Neural progenitor cell (in vitro differentiated cells): ENCODE measurements around the gene CHADL. TPM values are rescaled to one million over a fixed set of nuclear protein-coding genes. Genes with fewer than 3 reads are reported as not detected.

Experiments
- DNase-seq: peaks from one replicate; pipeline ENCODE4 v3.0.0-alpha.2; 2016; ENCODE audit warnings: low spot score
- H2AFZ ChIP-seq: fragments of 200-600 bp; sonication (generic); replicated peaks from 2 replicates; pipeline ENCODE4 v1.6.1; 2016; ENCODE audit warnings: antibody characterized with exemption
- H3F3A ChIP-seq: fragments of 200-600 bp; sonication (generic); 2 replicates; pipeline ENCODE4 v1.6.1; 2016; ENCODE audit warnings: antibody characterized with exemption, low read depth
- H3K27ac ChIP-seq: fragments of 200-600 bp; sonication (generic); 2 replicates; pipeline ENCODE4 v1.5.1; 2016; ENCODE audit warnings: mild to moderate bottlenecking
- H3K27me3 ChIP-seq: fragments of 200-600 bp; sonication (generic); 2 replicates; pipeline ENCODE4 v1.6.1; 2016; ENCODE audit warnings: mild to moderate bottlenecking, moderate library complexity
- H3K36me3 ChIP-seq: fragments of 200-600 bp; sonication (generic); 2 replicates; pipeline ENCODE4 v1.5.1; 2016
- H3K4me1 ChIP-seq: fragments of 200-600 bp; sonication (generic); 2 replicates; pipeline ENCODE4 v1.6.1; 2016; ENCODE audit warnings: mixed run types
- H3K4me2 ChIP-seq: fragments of 200-600 bp; sonication (generic); 2 replicates; pipeline ENCODE4 v1.6.1; 2016
- H3K4me3 ChIP-seq: fragments of 200-600 bp; sonication (generic); 2 replicates; pipeline ENCODE4 v1.5.1; 2016
- H3K79me2 ChIP-seq: fragments of 200-600 bp; sonication (generic); 2 replicates; pipeline ENCODE4 v1.6.1; 2016; ENCODE audit warnings: low read depth
- H3K9ac ChIP-seq: fragments of 200-600 bp; sonication (generic); 2 replicates; pipeline ENCODE4 v1.6.1; 2016
- H3K9me3 ChIP-seq: fragments of 200-600 bp; sonication (generic); 2 replicates; pipeline ENCODE4 v1.5.1; 2016; ENCODE audit warnings: low read depth
- H4K20me1 ChIP-seq: fragments of 200-600 bp; sonication (generic); 2 replicates; pipeline ENCODE4 v1.6.1; 2016; ENCODE audit warnings: low read depth
- H3K27ac Mint-ChIP-seq: 3 replicates; pipeline ENCODE4 v1.8.0; 2021; ENCODE audit warnings: mixed read lengths
- H3K27me3 Mint-ChIP-seq: 2 replicates; pipeline ENCODE4 v1.8.0; 2022; ENCODE audit warnings: low read depth, mild to moderate bottlenecking, inconsistent platforms, moderate library complexity, mixed read lengths; ENCODE audit not compliant: insufficient read depth
- H3K36me3 Mint-ChIP-seq: 3 replicates; pipeline ENCODE4 v1.8.0; 2021; ENCODE audit warnings: mixed read lengths
- H3K4me1 Mint-ChIP-seq: 3 replicates; pipeline ENCODE4 v1.8.0; 2021; ENCODE audit warnings: mixed read lengths
- H3K4me3 Mint-ChIP-seq: 3 replicates; pipeline ENCODE4 v1.8.0; 2021; ENCODE audit warnings: mild to moderate bottlenecking, moderate library complexity, mixed read lengths
- H3K9me3 Mint-ChIP-seq: 3 replicates; pipeline ENCODE4 v1.8.0; 2020; ENCODE audit warnings: mixed read lengths
- CTCF ChIP-seq: fragments of 200-600 bp; sonication (generic); IDR thresholded peaks from 2 replicates; pipeline ENCODE4 v1.5.1; 2017; ENCODE audit warnings: antibody characterized with exemption, mild to moderate bottlenecking
- EZH2 ChIP-seq: fragments of 200-600 bp; sonication (generic); IDR thresholded peaks from 2 replicates; pipeline ENCODE4 v1.6.1; 2017; ENCODE audit warnings: antibody characterized with exemption, mild to moderate bottlenecking, moderate library complexity
- EZH2phosphoT487 ChIP-seq: fragments of 200-600 bp; sonication (generic); IDR thresholded peaks from 2 replicates; pipeline ENCODE4 v1.6.1; 2017; ENCODE audit warnings: antibody characterized with exemption
- total RNA-seq: library from RNA; depleted of rRNA; stranded (reverse); fragments of >200 nt; gene quantifications from 2 replicates; pipeline ENCODE4 v1.2.3, GENCODE V29; 2015; ENCODE audit warnings: low replicate concordance

CHADL gene
- total RNA-seq, 1 donor from 2014 or later, result not detected

GRCh38 chr22:41250127-41250526, 9.4 kb upstream of the CHADL start:
- Mint-ChIP-seq H3K4me3 (no peak overlapping the region), H3K4me1 (no peaks in the 10 kb centered on the region), H3K27me3 (peaks cover 6% of the 10 kb centered on the region), H3K9me3 (no peaks in the 10 kb centered on the region), H3K36me3 (peaks cover 20% of the 10 kb centered on the region), H3K27ac (peak overlapping the region; percentile 37)
- Histone ChIP-seq H3K4me2 (no peak overlapping the region), H3K9me3 (no peaks in the 10 kb centered on the region), H3K27ac (no peak overlapping the region), H3K4me1 (no peaks in the 10 kb centered on the region), H2AFZ (no peak overlapping the region), H3K79me2 (no peaks in the 10 kb centered on the region), H3F3A (peaks cover under 1% of the 10 kb centered on the region), H3K27me3 (no peaks in the 10 kb centered on the region), H3K9ac (no peak overlapping the region), H4K20me1 (no peaks in the 10 kb centered on the region), H3K36me3 (no peaks in the 10 kb centered on the region), H3K4me3 (no peak overlapping the region)
- no peak for DNase-seq
- TF ChIP-seq EZH2phosphoT487, result no peak
- no peak for TF ChIP-seq CTCF
- TF ChIP-seq EZH2, result no peak

- TF ChIP-seq EZH2phosphoT487 (no peak), EZH2 (no peak), CTCF (no peak)
- H3K36me3 Mint-ChIP-seq, result peaks cover 21% of the 10 kb centered on the region
- H3K4me3 ChIP-seq, result no peak overlapping the region
- H2AFZ ChIP-seq, result no peak overlapping the region
- H3K9me3 ChIP-seq, result no peaks in the 10 kb centered on the region
- DNase-seq, result no peak
- H4K20me1 ChIP-seq, result no peaks in the 10 kb centered on the region
- H3F3A ChIP-seq, result peaks cover 7% of the 10 kb centered on the region
- H3K9ac ChIP-seq, result no peak overlapping the region
- no peaks in the 10 kb centered on the region for H3K79me2 ChIP-seq
- no peak overlapping the region for H3K27ac ChIP-seq
- H3K4me1 Mint-ChIP-seq, result no peaks in the 10 kb centered on the region
- no peaks in the 10 kb centered on the region for H3K36me3 ChIP-seq
- H3K27me3 Mint-ChIP-seq, result peaks cover 6% of the 10 kb centered on the region
- H3K4me3 Mint-ChIP-seq, result no peak overlapping the region
- no peaks in the 10 kb centered on the region for H3K4me1 ChIP-seq
- H3K27ac Mint-ChIP-seq, result no peak overlapping the region
- H3K27me3 ChIP-seq, result no peaks in the 10 kb centered on the region
- H3K4me2 ChIP-seq, result no peak overlapping the region
- H3K9me3 Mint-ChIP-seq, result no peaks in the 10 kb centered on the region
Observed at GRCh38 chr22:41249442-41249841, 8.7 kb upstream of the CHADL start.

- no peak overlapping the region for H3K4me2 ChIP-seq
- H4K20me1 ChIP-seq, result no peaks in the 10 kb centered on the region
- H3K9me3 Mint-ChIP-seq, result no peaks in the 10 kb centered on the region
- H3K27ac Mint-ChIP-seq, result no peak overlapping the region
- no peak overlapping the region for H3K4me3 ChIP-seq
- peaks cover 13% of the 10 kb centered on the region for H3F3A ChIP-seq
- H3K36me3 Mint-ChIP-seq, result peaks cover 19% of the 10 kb centered on the region
- H3K27me3 Mint-ChIP-seq, result peaks cover 6% of the 10 kb centered on the region
- DNase-seq, result no peak
- no peak overlapping the region for H3K27ac ChIP-seq
- H3K9ac ChIP-seq, result no peak overlapping the region
- H3K27me3 ChIP-seq, result no peaks in the 10 kb centered on the region
- H3K4me3 Mint-ChIP-seq, result no peak overlapping the region
- no peaks in the 10 kb centered on the region for H3K79me2 ChIP-seq
- H3K4me1 ChIP-seq, result no peaks in the 10 kb centered on the region
- no peak for TF ChIP-seq CTCF
- TF ChIP-seq EZH2, result no peak
- TF ChIP-seq EZH2phosphoT487, result no peak
- H3K36me3 ChIP-seq, result no peaks in the 10 kb centered on the region
- no peak overlapping the region for H2AFZ ChIP-seq
- no peaks in the 10 kb centered on the region for H3K4me1 Mint-ChIP-seq
- no peaks in the 10 kb centered on the region for H3K9me3 ChIP-seq
Observed at GRCh38 chr22:41248758-41249157, 8.0 kb upstream of the CHADL start.

- no peaks in the 10 kb centered on the region for H3K4me1 Mint-ChIP-seq
- no peak overlapping the region for H3K27ac ChIP-seq
- H3K4me1 ChIP-seq, result no peaks in the 10 kb centered on the region
- no peaks in the 10 kb centered on the region for H3K36me3 ChIP-seq
- H3K79me2 ChIP-seq, result no peaks in the 10 kb centered on the region
- H3K4me3 Mint-ChIP-seq, result no peak overlapping the region
- H2AFZ ChIP-seq, result no peak overlapping the region
- DNase-seq, result no peak
- H3F3A ChIP-seq, result peaks cover 13% of the 10 kb centered on the region
- H3K27me3 Mint-ChIP-seq, result peaks cover 6% of the 10 kb centered on the region
- peaks cover 19% of the 10 kb centered on the region for H3K36me3 Mint-ChIP-seq
- no peak overlapping the region for H3K9ac ChIP-seq
- H3K4me2 ChIP-seq, result no peak overlapping the region
- TF ChIP-seq EZH2phosphoT487, result no peak
- no peak for TF ChIP-seq EZH2
- TF ChIP-seq CTCF, result no peak
- no peaks in the 10 kb centered on the region for H3K9me3 ChIP-seq
- H3K27ac Mint-ChIP-seq, result no peak overlapping the region
- no peaks in the 10 kb centered on the region for H3K9me3 Mint-ChIP-seq
- no peaks in the 10 kb centered on the region for H3K27me3 ChIP-seq
- no peak overlapping the region for H3K4me3 ChIP-seq
- H4K20me1 ChIP-seq, result no peaks in the 10 kb centered on the region
Observed at GRCh38 chr22:41248314-41248713, 7.6 kb upstream of the CHADL start.
